NCI-H526 (cell line): Measurements from ENCODE around the gene ALDH1A3.
"Not testable (repeated sequence)": the region's sequence is repeated elsewhere in the genome, so short reads cannot be mapped to it uniquely, and the experiment has no call there.

ENCODE experiments used
- DNase-seq, 2 experiments: peaks; one replicate each; lab custom pipeline; 2025; lab: John Stamatoyannopoulos, UW

ALDH1A3 gene

DNA sequence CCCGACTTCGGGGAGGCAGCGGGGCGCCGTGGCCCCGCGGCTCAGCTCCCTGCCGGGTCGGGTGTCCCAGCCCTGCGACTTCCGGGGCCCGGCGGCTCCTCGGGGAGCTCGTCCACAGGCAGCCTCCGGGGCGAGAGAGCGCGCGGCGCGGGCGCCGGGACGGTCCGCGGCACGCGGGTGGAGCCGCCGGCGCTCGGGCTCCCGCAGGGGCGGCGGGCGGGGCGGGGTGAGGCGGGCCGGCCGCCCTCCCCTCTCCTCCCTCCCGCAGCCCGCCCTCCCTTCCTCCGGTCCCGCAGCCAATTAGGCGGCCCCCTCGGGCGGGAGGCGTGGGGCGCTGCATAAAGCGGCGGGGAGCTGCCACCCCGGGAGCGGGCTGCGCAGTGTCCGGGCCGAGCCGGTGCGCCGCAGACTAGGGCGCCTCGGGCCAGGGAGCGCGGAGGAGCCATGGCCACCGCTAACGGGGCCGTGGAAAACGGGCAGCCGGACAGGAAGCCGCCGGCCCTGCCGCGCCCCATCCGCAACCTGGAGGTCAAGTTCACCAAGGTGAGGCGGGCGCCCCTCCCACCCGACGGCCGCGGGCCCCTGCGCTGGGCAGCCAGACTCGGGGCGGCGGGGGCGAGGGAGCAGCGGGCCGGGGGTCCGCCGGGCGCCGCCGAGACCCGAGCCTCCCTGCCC lies at the start of gene ALDH1A3:
ALDH1A3 (plus strand) TSS at position 368 of the 675 bp plus-strand sequence; CDS start at position 445, 77 bp downstream.
- DNase-seq, result peak in 1 of 2 experiments; percentile 55

GRCh38 chr15:100831467-100831866 lies 48.2 kb upstream of the ALDH1A3 start:
- no peak for DNase-seq

- DNase-seq, result no peak
Measured at GRCh38 chr15:100832149-100832942, 47.3 kb upstream of the ALDH1A3 start.

- DNase-seq, result no peak
Measured at GRCh38 chr15:100833417-100834389, 45.9 kb upstream of the ALDH1A3 start.

- no peak for DNase-seq
Measured at GRCh38 chr15:100834731-100835130, 44.9 kb upstream of the ALDH1A3 start.

DNA sequence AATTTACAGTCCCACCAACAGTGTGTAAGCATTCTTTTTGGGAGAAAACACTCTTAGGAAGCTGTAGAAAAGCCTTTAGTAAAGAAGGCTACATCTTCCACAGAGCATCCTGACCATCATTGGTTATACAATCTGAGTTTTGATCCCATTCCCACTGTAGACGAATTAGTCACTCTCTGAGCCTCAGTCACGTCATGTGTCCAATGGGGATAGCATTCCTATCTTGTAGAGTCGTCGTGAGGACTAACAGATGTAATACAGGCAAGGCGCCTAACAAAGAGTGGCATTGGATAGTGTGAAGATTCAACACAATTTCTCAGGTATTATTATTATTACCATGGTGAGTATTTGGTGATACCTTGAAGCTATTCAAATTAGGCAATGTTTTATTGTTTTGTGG lies 44.0 kb upstream of the ALDH1A3 start:
- DNase-seq, result no peak

DNA sequence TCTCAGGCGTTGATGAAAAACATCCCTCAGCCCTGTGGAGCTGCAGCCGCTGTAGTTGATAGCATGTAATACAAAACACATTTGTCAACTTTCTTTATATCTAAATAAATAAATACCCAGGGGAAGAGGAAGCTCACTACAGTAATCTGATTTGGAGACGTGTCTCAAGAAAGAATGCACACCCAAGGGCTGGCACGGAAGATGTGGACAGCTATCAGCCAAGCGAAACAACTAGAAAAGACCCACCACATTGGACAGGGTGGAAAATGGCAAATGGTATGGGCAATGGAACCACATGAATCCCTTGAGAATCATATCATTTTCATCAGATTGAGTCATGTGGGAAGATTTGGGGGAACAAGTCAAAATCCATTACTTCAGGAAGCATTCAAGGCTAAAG lies 43.1 kb upstream of the ALDH1A3 start:
- DNase-seq, result no peak

DNA sequence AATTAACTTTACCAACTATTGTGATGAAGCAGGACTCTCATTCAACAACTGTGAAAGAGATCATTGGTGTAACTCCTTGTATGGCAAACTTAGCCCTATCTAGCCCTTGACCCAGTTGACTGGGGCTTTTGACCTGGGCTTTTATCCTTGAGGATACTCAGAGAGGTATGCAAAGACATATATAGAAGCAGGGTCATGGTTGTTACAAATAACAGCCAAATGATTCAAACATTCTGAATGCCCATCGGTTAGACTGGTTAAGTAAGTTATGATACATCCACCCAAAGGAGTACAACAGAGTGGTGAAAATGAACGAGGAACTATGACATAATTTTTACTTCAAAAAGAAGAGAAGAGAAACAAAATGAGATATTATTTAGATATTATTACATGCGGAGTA lies 38.2 kb upstream of the ALDH1A3 start:
- DNase-seq, result no peak

DNA sequence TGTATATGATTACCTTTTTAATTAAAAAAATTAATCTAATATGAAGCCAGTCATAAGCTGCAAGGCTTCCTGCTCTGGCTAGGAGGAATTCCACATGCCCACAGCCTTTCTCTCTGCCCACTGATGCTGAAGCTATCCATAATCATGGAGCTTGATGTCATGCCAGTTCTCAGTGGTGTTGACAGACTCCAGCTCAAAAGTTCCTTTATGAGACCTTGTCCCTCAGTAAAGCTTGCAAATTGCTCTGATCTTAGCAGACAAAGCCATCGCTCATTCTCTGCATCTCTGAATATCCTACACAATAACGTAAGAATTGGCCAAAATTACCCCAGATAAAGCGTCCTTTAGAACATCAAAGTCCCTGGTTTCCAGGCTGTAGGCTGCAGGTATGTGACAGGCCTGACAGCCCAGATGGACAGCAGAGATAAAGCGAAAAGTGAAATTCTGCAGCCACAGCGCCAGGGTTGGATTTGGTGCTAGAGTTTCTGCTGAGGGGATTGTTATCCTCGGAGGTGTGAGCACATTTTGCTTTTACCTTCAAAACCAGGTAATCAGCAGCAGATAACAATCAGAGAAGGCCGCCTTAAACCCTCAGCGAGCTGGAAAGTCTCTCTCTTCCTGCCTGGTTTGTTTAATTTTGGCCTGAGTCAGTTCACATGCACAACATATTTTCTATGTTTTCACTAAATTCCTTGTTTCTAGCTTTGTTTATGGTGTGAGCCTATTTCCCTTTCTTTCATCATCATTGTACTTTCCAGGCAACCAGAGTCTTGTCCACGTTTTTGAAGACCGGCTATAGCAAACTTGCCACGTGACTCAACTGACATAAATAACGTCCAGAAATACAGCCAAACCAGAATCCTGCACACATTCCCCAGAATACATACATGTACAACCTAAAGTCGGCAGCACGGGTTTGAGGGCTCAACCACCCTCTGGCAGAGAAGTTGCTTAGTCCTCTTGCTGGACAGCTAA lies 36.6 kb upstream of the ALDH1A3 start:
- no peak for DNase-seq

GRCh38 chr15:100844167-100844566 lies 35.5 kb upstream of the ALDH1A3 start:
- no peak for DNase-seq

- DNase-seq, result no peak
Measured at GRCh38 chr15:100844778-100845177, 34.9 kb upstream of the ALDH1A3 start.

DNA sequence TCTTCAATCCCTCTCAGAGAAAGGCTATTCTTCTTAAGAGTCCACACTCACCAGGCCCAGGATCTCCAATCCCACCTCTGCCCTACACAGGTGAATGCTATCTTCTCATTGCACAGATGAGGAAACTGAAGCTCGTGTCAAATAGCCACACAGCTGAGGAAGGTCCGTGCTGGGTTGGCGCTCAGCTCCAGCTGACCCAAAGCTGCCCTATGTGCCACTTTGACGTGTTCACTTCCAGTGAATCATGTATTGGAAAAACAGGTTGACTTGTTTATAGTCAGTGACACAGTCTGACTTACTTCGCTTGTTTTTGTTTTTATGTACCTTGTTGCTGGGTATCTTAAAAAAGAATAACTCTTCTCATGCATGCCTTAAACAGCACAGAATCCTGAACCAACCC lies 32.4 kb upstream of the ALDH1A3 start:
- no peak for DNase-seq

GRCh38 chr15:100849021-100849854 lies 30.4 kb upstream of the ALDH1A3 start:
- peak; percentile 24 to 78 for DNase-seq

DNA sequence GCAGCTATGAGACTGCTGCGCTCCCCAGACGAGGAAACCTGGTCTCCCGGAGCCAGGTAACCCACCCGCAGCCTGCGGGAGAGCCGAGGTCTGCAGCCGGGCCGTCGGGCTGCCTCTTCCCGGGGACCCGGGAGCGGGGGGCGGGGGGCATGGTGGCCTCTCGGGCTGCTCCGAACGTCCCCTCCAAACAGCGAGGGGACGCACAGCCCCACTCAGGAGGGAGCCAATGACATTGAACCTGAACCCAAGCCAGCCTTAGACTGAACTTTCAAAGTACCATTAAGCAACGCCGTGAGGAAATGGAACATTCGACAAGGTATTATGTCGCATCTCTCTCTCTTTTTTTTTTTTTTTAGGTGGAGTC lies 29.8 kb upstream of the ALDH1A3 start:
- no peak for DNase-seq

DNA sequence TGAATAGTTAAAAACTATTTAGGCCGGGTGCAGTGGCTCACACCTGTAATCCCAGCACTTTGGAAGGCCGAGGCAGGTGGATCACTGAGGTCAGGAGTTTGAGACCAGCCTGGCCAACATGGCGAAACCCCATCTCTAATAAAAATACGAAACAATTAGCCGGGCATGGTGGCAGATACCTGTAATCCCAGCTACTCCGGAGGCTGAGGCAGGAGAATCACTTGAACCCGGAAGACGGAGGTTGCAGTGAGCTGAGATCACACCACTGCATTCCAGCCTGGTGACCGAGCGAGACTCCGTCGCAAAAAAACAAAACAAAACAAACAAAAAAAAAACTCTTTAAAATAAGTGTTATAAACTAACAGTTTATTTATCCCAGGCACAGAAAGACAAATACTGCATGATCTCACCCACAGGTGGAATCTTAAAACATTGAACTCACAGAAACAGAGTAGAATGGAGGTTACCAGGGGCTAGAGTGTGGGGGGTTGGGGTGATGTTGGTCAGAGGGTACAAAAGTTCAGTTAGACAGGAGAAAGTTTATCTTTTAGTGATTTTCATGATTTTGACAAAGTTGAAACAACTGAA lies 28.1 kb upstream of the ALDH1A3 start:
- DNase-seq, result not testable (repeated sequence)

- DNase-seq, result no peak
Measured at GRCh38 chr15:100852630-100853029, 27.0 kb upstream of the ALDH1A3 start.

GRCh38 chr15:100853676-100854440 lies 25.8 kb upstream of the ALDH1A3 start:
- DNase-seq, result no peak

GRCh38 chr15:100856867-100857266 lies 22.8 kb upstream of the ALDH1A3 start:
- no peak for DNase-seq

DNA sequence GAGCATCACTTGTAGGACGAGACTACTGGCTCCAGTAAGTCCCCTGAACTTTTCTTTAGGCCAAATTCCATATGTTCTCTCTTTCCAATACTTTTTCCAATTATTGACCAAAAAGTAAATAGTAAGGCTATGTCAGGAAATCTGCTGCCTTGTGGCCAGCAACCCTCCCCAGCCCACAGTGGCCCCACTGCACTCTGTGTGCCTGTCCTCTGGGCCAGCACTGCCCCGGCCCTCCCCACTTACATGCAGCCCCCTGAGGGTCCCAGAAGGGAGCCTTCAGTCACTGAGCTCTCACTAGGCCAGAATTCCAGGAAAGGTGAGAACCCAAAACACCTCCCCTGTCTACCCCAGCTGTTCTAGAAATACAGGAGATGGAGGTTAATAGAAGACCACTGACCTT lies 21.3 kb upstream of the ALDH1A3 start:
- no peak for DNase-seq
